Parathyroid adenoma (tissue), 2 donors: ENCODE data around the gene YEATS4.

Experiments used
- H2AFZ ChIP-seq: fragments of 300-600 bp; sonication (generic); one replicate; pipeline ENCODE4 v1.7.0; 2017; ENCODE audit warnings: antibody characterized with exemption, mild to moderate bottlenecking
- H3K27ac ChIP-seq: fragments of 300-600 bp; sonication (generic); one replicate; pipeline ENCODE4 v1.7.0; 2017
- H3K27me3 ChIP-seq: fragments of 300-600 bp; sonication (generic); one replicate; pipeline ENCODE4 v1.7.0; 2017; ENCODE audit warnings: low read length; ENCODE audit not compliant: control insufficient read depth, insufficient read depth
- H3K36me3 ChIP-seq: fragments of 300-600 bp; sonication (generic); one replicate; pipeline ENCODE4 v1.7.0; 2017; ENCODE audit warnings: low read length; ENCODE audit not compliant: control insufficient read depth, insufficient read depth
- H3K4me1 ChIP-seq: fragments of 300-600 bp; sonication (generic); one replicate; pipeline ENCODE4 v1.7.0; 2017; ENCODE audit warnings: control low read depth
- H3K4me2 ChIP-seq: fragments of 300-600 bp; sonication (generic); one replicate; pipeline ENCODE4 v1.7.0; 2017; ENCODE audit warnings: low read length
- H3K4me3 ChIP-seq: fragments of 300-600 bp; sonication (generic); one replicate; pipeline ENCODE4 v1.7.0; 2017; ENCODE audit warnings: low read depth, low read length
- H3K79me2 ChIP-seq: fragments of 300-600 bp; sonication (generic); one replicate; pipeline ENCODE4 v1.7.0; 2017; ENCODE audit warnings: control low read depth
- H3K9ac ChIP-seq: fragments of 300-600 bp; sonication (generic); one replicate; pipeline ENCODE4 v1.7.0; 2017; ENCODE audit warnings: mild to moderate bottlenecking
- H3K9me3 ChIP-seq: fragments of 300-600 bp; sonication (generic); one replicate; pipeline ENCODE4 v1.7.0; 2017; ENCODE audit warnings: low read length; ENCODE audit not compliant: control insufficient read depth
- TF ChIP-seq, protein P1 (sequence below): fragments of 300-600 bp; sonication (generic); IDR thresholded peaks from one replicate; pipeline ENCODE4 v1.7.0; 2017; ENCODE audit warnings: antibody characterized with exemption, mild to moderate bottlenecking
- donor health status: primary hyperparathyroidism.

Gene YEATS4

DNA sequence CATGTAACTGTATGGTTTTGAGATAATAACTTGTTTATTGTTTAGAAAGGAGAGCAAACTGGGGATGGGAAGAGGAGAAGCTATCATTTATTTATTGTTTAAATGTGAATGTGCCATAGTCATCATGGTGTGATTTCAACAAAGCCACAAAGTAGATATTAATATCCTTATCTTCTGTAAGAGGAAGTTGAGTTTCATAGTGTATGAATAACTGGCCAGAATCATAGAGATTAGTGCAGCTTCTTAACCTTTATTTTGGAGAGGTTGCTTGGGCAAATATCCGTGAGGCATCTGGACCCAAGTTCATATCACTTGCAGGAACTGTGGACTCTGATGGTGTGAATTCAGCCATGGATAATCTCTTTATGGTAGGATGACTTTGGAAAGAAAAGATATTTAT lies 38.2 kb upstream of the YEATS4 start:
- H3K4me2 ChIP-seq = no peak overlapping the region
- no peak overlapping the region for H2AFZ ChIP-seq
- no peaks in the 10 kb centered on the region for H3K4me1 ChIP-seq
- H3K27ac ChIP-seq = no peak overlapping the region
- H3K27me3 ChIP-seq = no peaks in the 10 kb centered on the region
- no peak overlapping the region for H3K4me3 ChIP-seq
- H3K79me2 ChIP-seq = no peaks in the 10 kb centered on the region
- TF ChIP-seq, protein P1, sequence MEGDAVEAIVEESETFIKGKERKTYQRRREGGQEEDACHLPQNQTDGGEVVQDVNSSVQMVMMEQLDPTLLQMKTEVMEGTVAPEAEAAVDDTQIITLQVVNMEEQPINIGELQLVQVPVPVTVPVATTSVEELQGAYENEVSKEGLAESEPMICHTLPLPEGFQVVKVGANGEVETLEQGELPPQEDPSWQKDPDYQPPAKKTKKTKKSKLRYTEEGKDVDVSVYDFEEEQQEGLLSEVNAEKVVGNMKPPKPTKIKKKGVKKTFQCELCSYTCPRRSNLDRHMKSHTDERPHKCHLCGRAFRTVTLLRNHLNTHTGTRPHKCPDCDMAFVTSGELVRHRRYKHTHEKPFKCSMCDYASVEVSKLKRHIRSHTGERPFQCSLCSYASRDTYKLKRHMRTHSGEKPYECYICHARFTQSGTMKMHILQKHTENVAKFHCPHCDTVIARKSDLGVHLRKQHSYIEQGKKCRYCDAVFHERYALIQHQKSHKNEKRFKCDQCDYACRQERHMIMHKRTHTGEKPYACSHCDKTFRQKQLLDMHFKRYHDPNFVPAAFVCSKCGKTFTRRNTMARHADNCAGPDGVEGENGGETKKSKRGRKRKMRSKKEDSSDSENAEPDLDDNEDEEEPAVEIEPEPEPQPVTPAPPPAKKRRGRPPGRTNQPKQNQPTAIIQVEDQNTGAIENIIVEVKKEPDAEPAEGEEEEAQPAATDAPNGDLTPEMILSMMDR = no peak
- H3K36me3 ChIP-seq = no peaks in the 10 kb centered on the region
- H3K9me3 ChIP-seq = no peaks in the 10 kb centered on the region
- H3K9ac ChIP-seq = no peak overlapping the region

DNA sequence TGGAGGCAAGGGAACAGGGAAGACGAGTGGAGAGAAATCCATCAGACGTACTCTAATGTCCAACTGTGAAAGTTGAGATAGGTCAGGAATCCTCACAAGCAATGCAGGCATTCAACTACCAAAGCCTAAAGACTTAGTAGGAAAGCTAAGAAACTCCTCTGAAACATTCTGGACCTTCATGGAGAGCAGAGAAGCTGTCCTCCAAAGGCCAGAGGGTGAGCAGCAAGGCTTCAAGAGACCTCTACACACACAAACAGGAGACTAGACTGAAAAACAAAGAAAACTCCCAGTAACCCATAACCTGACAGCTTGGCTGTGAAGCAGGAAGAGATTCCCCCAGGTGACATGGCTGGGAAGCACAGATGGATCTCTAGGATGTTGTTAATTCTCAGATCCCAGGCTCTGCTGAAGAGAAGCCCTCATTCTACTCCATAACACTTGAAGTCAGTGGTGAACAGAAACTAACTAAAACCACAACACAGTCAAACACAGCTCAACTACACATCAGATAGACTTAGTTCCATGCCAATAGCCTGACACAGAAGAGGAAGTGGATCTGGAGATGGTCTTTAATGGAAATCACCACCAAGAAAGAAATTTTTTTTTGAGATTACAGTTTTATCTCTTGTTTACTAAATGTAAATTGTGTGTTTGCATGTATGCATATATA lies 34.6 kb upstream of the YEATS4 start:
- H3K9me3 ChIP-seq = no peaks in the 10 kb centered on the region
- no peaks in the 10 kb centered on the region for H3K4me1 ChIP-seq
- TF ChIP-seq, protein P1 = no peak
- no peaks in the 10 kb centered on the region for H3K79me2 ChIP-seq
- H3K4me3 ChIP-seq = no peak overlapping the region
- no peaks in the 10 kb centered on the region for H3K36me3 ChIP-seq
- H3K27me3 ChIP-seq = no peaks in the 10 kb centered on the region
- H2AFZ ChIP-seq = no peak overlapping the region
- no peak overlapping the region for H3K4me2 ChIP-seq
- H3K27ac ChIP-seq = no peak overlapping the region
- H3K9ac ChIP-seq = no peak overlapping the region

- H3K36me3 ChIP-seq = no peaks in the 10 kb centered on the region
- H3K4me2 ChIP-seq = no peak overlapping the region
- no peak overlapping the region for H3K27ac ChIP-seq
- no peaks in the 10 kb centered on the region for H3K27me3 ChIP-seq
- H2AFZ ChIP-seq = no peak overlapping the region
- TF ChIP-seq, protein P1 = no peak
- H3K4me3 ChIP-seq = no peak overlapping the region
- H3K79me2 ChIP-seq = no peaks in the 10 kb centered on the region
- H3K4me1 ChIP-seq = no peaks in the 10 kb centered on the region
- no peaks in the 10 kb centered on the region for H3K9me3 ChIP-seq
- H3K9ac ChIP-seq = no peak overlapping the region
These were observed 31.1 kb upstream of the YEATS4 start for GRCh38 chr12:69328426-69328825.

GRCh38 chr12:69329669-69330428 lies 29.7 kb upstream of the YEATS4 start:
- Histone ChIP-seq H3K9me3 (no peaks in the 10 kb centered on the region), H2AFZ (peak overlapping the region; percentile 53), H3K4me2 (no peak overlapping the region), H3K9ac (no peak overlapping the region), H3K36me3 (no peaks in the 10 kb centered on the region), H3K27ac (no peak overlapping the region), H3K4me3 (no peak overlapping the region), H3K79me2 (no peaks in the 10 kb centered on the region), H3K27me3 (no peaks in the 10 kb centered on the region), H3K4me1 (no peaks in the 10 kb centered on the region)
- TF ChIP-seq, protein P1 = no peak
